Measurements from ENCODE around the gene RPRD1B.
A peak's percentile ranks its signal among the peaks of the same experiment; 100 is the strongest.

The RPRD1B gene

DNA sequence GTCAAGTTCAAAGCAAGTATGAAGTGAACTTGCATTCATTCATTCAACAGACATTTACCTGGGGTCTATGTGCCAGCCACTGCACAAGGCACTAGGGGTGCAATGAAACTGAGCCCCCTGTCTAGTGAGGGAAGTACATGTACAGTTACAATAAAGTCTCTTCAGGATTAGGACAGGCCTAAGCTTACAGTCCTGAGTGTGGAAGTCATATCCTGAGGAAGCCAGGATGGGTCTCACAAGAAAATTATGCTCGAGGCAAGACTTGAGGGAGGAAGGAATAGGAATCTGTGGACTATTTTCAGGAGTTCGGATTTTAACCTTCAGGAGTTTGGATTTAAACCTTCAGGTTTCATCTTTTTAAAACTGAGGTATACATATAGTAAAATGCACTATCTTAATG is 19.7 kb upstream of the RPRD1B start:
- Histone ChIP-seq H2BK5ac (ENCODE audit: low read depth, low read length, poor library complexity, severe bottlenecking) (no peak overlapping the region), H2BK120ac (ENCODE audit: low read depth, low read length) (no peak overlapping the region), H3K9ac (ENCODE audit: low read length) (no peak overlapping the region), H3K9me3 (ENCODE audit: control insufficient read depth, low read length) (peaks cover 29% of the 10 kb centered on the region), H4K91ac (ENCODE audit: low read length) (no peak overlapping the region), H3K4me1 (ENCODE audit: control insufficient read depth, insufficient read depth, low read depth, low read length) (no peaks in the 10 kb centered on the region), H2AFZ (ENCODE audit: low read depth, low read length) (no peak overlapping the region), H3K27ac (ENCODE audit: low read length, poor library complexity, severe bottlenecking) (no peak overlapping the region), H3K14ac (ENCODE audit: low read length in 2 of 2) (no peak overlapping the region), H3K23ac (ENCODE audit: low read length in 2 of 2) (no peak overlapping the region), H3K36me3 (ENCODE audit: control insufficient read depth in 1 of 2, insufficient read depth in 2 of 2, low read depth in 1 of 2, low read length in 2 of 2) (peaks cover 31 to 87% of the 10 kb centered on the region in 2 experiments), H3K79me1 (replicated peaks; ENCODE audit: low read length, poor library complexity, severe bottlenecking) (peaks cover 52% of the 10 kb centered on the region), H3K27me3 (ENCODE audit: control insufficient read depth in 1 of 2, insufficient read depth in 1 of 2, low read length in 2 of 2) (no peaks in the 10 kb centered on the region), H4K8ac (ENCODE audit: low read length) (no peak overlapping the region), H2BK12ac (ENCODE audit: low read length in 2 of 2) (no peak overlapping the region), H2AK5ac (ENCODE audit: low read length, severe bottlenecking) (no peak overlapping the region), H3K18ac (ENCODE audit: low read depth in 1 of 2, low read length in 2 of 2) (no peak overlapping the region), H3K4me2 (ENCODE audit: low read length, poor library complexity, severe bottlenecking) (no peak overlapping the region), H3K4me3 (ENCODE audit: insufficient read depth in 1 of 2, low read depth in 1 of 2, low read length in 2 of 2) (no peak overlapping the region), H2BK15ac (ENCODE audit: low read depth, poor library complexity, severe bottlenecking) (no peak overlapping the region), H3K4ac (ENCODE audit: low read depth in 1 of 2, low read length in 2 of 2) (no peak overlapping the region)
- no peak for DNase-seq
- 88% methylated on average over 1 of the region's 2 CpGs for WGBS

DNA sequence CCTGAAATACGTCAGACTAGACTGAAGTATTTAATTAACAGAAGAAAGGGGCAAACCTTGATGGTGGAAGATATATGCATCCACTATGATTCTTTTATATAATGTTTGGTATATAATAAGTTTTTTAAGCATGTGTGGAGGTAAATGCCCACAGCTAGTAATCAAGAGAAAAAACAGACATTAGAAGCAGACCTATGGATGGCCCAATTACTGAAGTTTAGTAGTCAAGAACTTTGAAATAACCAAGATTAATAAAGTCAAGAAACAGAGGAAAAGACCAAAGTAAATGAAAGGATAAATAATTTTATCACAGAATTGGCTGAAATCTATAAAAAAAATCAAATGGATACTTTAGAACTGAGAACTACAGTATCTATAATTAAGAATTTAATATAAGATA is 15.6 kb upstream of the RPRD1B start:
- H2BK12ac ChIP-seq (ENCODE audit: low read length in 2 of 2): no peak overlapping the region
- H3K4me3 ChIP-seq (ENCODE audit: insufficient read depth in 1 of 2, low read depth in 1 of 2, low read length in 2 of 2): no peak overlapping the region
- no peaks in the 10 kb centered on the region for H3K27me3 ChIP-seq (ENCODE audit: control insufficient read depth in 1 of 2, insufficient read depth in 1 of 2, low read length in 2 of 2)
- H2AFZ ChIP-seq (ENCODE audit: low read depth, low read length): no peak overlapping the region
- peaks cover 18 to 67% of the 10 kb centered on the region in 2 experiments for H3K36me3 ChIP-seq (ENCODE audit: control insufficient read depth in 1 of 2, insufficient read depth in 2 of 2, low read depth in 1 of 2, low read length in 2 of 2)
- no peak overlapping the region for H3K27ac ChIP-seq (ENCODE audit: low read length, poor library complexity, severe bottlenecking)
- H3K79me1 ChIP-seq (replicated peaks; ENCODE audit: low read length, poor library complexity, severe bottlenecking): peaks cover 43% of the 10 kb centered on the region
- no peak overlapping the region for H2BK5ac ChIP-seq (ENCODE audit: low read depth, low read length, poor library complexity, severe bottlenecking)
- H3K4me1 ChIP-seq (ENCODE audit: control insufficient read depth, insufficient read depth, low read depth, low read length): peaks cover under 1% of the 10 kb centered on the region
- H3K9ac ChIP-seq (ENCODE audit: low read length): no peak overlapping the region
- peaks cover 30% of the 10 kb centered on the region for H3K9me3 ChIP-seq (ENCODE audit: control insufficient read depth, low read length)
- H3K4ac ChIP-seq (ENCODE audit: low read depth in 1 of 2, low read length in 2 of 2): no peak overlapping the region
- H2BK15ac ChIP-seq (ENCODE audit: low read depth, poor library complexity, severe bottlenecking): no peak overlapping the region
- no CpG with 5 or more reads among the region's 1 CpG for WGBS
- no peak overlapping the region for H3K14ac ChIP-seq (ENCODE audit: low read length in 2 of 2)
- H2AK5ac ChIP-seq (ENCODE audit: low read length, severe bottlenecking): no peak overlapping the region
- DNase-seq: no peak
- no peak overlapping the region for H3K23ac ChIP-seq (ENCODE audit: low read length in 2 of 2)
- H3K18ac ChIP-seq (ENCODE audit: low read depth in 1 of 2, low read length in 2 of 2): no peak overlapping the region
- no peak overlapping the region for H3K4me2 ChIP-seq (ENCODE audit: low read length, poor library complexity, severe bottlenecking)
- no peak overlapping the region for H4K8ac ChIP-seq (ENCODE audit: low read length)
- no peak overlapping the region for H2BK120ac ChIP-seq (ENCODE audit: low read depth, low read length)
- H4K91ac ChIP-seq (ENCODE audit: low read length): no peak overlapping the region

GRCh38 chr20:38018385-38018784 is 15.2 kb upstream of the RPRD1B start:
- WGBS: 100% methylated on average over 2 of the region's 2 CpGs
- H3K9me3 ChIP-seq (ENCODE audit: control insufficient read depth, low read length): peaks cover 30% of the 10 kb centered on the region
- no peak overlapping the region for H2BK12ac ChIP-seq (ENCODE audit: low read length in 2 of 2)
- no peak overlapping the region for H3K4me2 ChIP-seq (ENCODE audit: low read length, poor library complexity, severe bottlenecking)
- DNase-seq: no peak
- H3K27me3 ChIP-seq (ENCODE audit: control insufficient read depth in 1 of 2, insufficient read depth in 1 of 2, low read length in 2 of 2): no peaks in the 10 kb centered on the region
- no peak overlapping the region for H3K4ac ChIP-seq (ENCODE audit: low read depth in 1 of 2, low read length in 2 of 2)
- H3K4me1 ChIP-seq (ENCODE audit: control insufficient read depth, insufficient read depth, low read depth, low read length): peaks cover 4% of the 10 kb centered on the region
- peaks cover 43% of the 10 kb centered on the region for H3K79me1 ChIP-seq (replicated peaks; ENCODE audit: low read length, poor library complexity, severe bottlenecking)
- no peak overlapping the region for H3K27ac ChIP-seq (ENCODE audit: low read length, poor library complexity, severe bottlenecking)
- no peak overlapping the region for H2BK15ac ChIP-seq (ENCODE audit: low read depth, poor library complexity, severe bottlenecking)
- no peak overlapping the region for H4K91ac ChIP-seq (ENCODE audit: low read length)
- no peak overlapping the region for H2BK5ac ChIP-seq (ENCODE audit: low read depth, low read length, poor library complexity, severe bottlenecking)
- peaks cover 16 to 62% of the 10 kb centered on the region in 2 experiments for H3K36me3 ChIP-seq (ENCODE audit: control insufficient read depth in 1 of 2, insufficient read depth in 2 of 2, low read depth in 1 of 2, low read length in 2 of 2)
- H2AFZ ChIP-seq (ENCODE audit: low read depth, low read length): no peak overlapping the region
- no peak overlapping the region for H4K8ac ChIP-seq (ENCODE audit: low read length)
- H2AK5ac ChIP-seq (ENCODE audit: low read length, severe bottlenecking): no peak overlapping the region
- no peak overlapping the region for H3K9ac ChIP-seq (ENCODE audit: low read length)
- H2BK120ac ChIP-seq (ENCODE audit: low read depth, low read length): no peak overlapping the region
- no peak overlapping the region for H3K18ac ChIP-seq (ENCODE audit: low read depth in 1 of 2, low read length in 2 of 2)
- H3K14ac ChIP-seq (ENCODE audit: low read length in 2 of 2): no peak overlapping the region
- H3K23ac ChIP-seq (ENCODE audit: low read length in 2 of 2): no peak overlapping the region
- H3K4me3 ChIP-seq (ENCODE audit: insufficient read depth in 1 of 2, low read depth in 1 of 2, low read length in 2 of 2): no peak overlapping the region

DNA sequence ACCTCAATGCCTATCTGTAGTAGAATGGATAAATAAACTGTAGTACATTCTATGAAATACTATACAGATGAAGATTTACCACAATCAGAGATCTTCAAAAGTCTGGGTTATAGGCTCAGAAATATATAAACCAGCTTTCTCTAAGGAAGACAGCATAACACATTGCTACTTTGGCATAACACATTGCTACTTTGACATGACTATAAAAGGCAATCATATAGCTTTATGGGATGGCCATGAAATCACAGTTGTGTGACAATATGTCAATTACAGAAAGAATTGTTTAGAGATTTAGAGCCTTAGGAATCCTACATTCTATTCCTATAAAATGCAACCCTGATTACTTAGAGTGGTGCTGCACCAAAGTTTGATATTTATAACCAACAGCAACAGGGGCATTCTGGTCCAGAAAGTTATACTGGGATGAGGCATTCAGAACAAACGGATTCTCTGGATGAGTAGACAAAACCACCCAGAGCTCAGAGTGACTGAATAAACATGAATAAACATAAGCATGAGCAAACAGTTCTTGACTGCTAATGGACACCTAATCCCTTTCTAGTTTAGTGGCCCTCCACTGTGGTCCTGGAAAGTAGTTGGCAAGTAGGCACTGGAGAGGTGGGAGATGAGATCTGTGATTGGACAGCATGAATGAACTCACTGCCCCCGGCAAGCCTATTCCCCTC is 12.3 kb upstream of the RPRD1B start:
- no peak overlapping the region for H3K14ac ChIP-seq (ENCODE audit: low read length in 2 of 2)
- no peak overlapping the region for H3K18ac ChIP-seq (ENCODE audit: low read depth in 1 of 2, low read length in 2 of 2)
- WGBS: no CpG with 5 or more reads among the region's 2 CpGs
- H2AFZ ChIP-seq (ENCODE audit: low read depth, low read length): no peak overlapping the region
- DNase-seq: peak; percentile 64
- H3K36me3 ChIP-seq (ENCODE audit: control insufficient read depth in 1 of 2, insufficient read depth in 2 of 2, low read depth in 1 of 2, low read length in 2 of 2): peaks cover 7 to 40% of the 10 kb centered on the region in 2 experiments
- peaks cover 38% of the 10 kb centered on the region for H3K79me1 ChIP-seq (replicated peaks; ENCODE audit: low read length, poor library complexity, severe bottlenecking)
- no peak overlapping the region for H3K23ac ChIP-seq (ENCODE audit: low read length in 2 of 2)
- no peak overlapping the region for H2BK12ac ChIP-seq (ENCODE audit: low read length in 2 of 2)
- no peak overlapping the region for H2AK5ac ChIP-seq (ENCODE audit: low read length, severe bottlenecking)
- no peak overlapping the region for H2BK15ac ChIP-seq (ENCODE audit: low read depth, poor library complexity, severe bottlenecking)
- H3K4me3 ChIP-seq (ENCODE audit: insufficient read depth in 1 of 2, low read depth in 1 of 2, low read length in 2 of 2): no peak overlapping the region
- H3K4me2 ChIP-seq (ENCODE audit: low read length, poor library complexity, severe bottlenecking): no peak overlapping the region
- H3K9me3 ChIP-seq (ENCODE audit: control insufficient read depth, low read length): peaks cover 28% of the 10 kb centered on the region
- peaks cover 10% of the 10 kb centered on the region for H3K4me1 ChIP-seq (ENCODE audit: control insufficient read depth, insufficient read depth, low read depth, low read length)
- no peak overlapping the region for H4K8ac ChIP-seq (ENCODE audit: low read length)
- no peak overlapping the region for H3K4ac ChIP-seq (ENCODE audit: low read depth in 1 of 2, low read length in 2 of 2)
- H3K27ac ChIP-seq (ENCODE audit: low read length, poor library complexity, severe bottlenecking): no peak overlapping the region
- H2BK120ac ChIP-seq (ENCODE audit: low read depth, low read length): no peak overlapping the region
- no peak overlapping the region for H3K9ac ChIP-seq (ENCODE audit: low read length)
- no peaks in the 10 kb centered on the region for H3K27me3 ChIP-seq (ENCODE audit: control insufficient read depth in 1 of 2, insufficient read depth in 1 of 2, low read length in 2 of 2)
- no peak overlapping the region for H4K91ac ChIP-seq (ENCODE audit: low read length)
- no peak overlapping the region for H2BK5ac ChIP-seq (ENCODE audit: low read depth, low read length, poor library complexity, severe bottlenecking)

Data from mesenchymal stem cell (in vitro differentiated cells and primary cell).